Nephron progenitor cell (in vitro differentiated cells): Measurements from ENCODE around the gene WDR48.
A peak's percentile ranks its signal among the peaks of the same experiment; 100 is the strongest.

Experiments
- DNase-seq: peaks from one replicate; pipeline ENCODE4 v3.0.0; 2021
- H3K27ac Mint-ChIP-seq: 2 replicates; pipeline ENCODE4 v1.8.0; 2021; ENCODE audit warnings: mild to moderate bottlenecking, moderate library complexity, mixed read lengths
- H3K27me3 Mint-ChIP-seq: 2 replicates; pipeline ENCODE4 v1.8.0; 2021; ENCODE audit warnings: mild to moderate bottlenecking, low read depth, mixed read lengths; ENCODE audit not compliant: poor library complexity
- H3K36me3 Mint-ChIP-seq: 2 replicates; pipeline ENCODE4 v1.8.0; 2021; ENCODE audit warnings: low read depth, mixed read lengths
- H3K4me1 Mint-ChIP-seq: 2 replicates; pipeline ENCODE4 v1.8.0; 2021; ENCODE audit warnings: mixed read lengths
- H3K4me3 Mint-ChIP-seq: 2 replicates; pipeline ENCODE4 v1.8.0; 2021; ENCODE audit warnings: mild to moderate bottlenecking, moderate library complexity, mixed read lengths
- H3K9me3 Mint-ChIP-seq: 2 replicates; pipeline ENCODE4 v1.8.0; 2021; ENCODE audit warnings: mild to moderate bottlenecking, moderate library complexity, mixed read lengths
- TF ChIP-seq, protein P1 (sequence below): fragments of 200-600 bp; sonication (generic); IDR thresholded peaks from 2 replicates; pipeline ENCODE4 v1.5.0; 2021; ENCODE audit warnings: antibody characterized with exemption

The WDR48 gene

DNA sequence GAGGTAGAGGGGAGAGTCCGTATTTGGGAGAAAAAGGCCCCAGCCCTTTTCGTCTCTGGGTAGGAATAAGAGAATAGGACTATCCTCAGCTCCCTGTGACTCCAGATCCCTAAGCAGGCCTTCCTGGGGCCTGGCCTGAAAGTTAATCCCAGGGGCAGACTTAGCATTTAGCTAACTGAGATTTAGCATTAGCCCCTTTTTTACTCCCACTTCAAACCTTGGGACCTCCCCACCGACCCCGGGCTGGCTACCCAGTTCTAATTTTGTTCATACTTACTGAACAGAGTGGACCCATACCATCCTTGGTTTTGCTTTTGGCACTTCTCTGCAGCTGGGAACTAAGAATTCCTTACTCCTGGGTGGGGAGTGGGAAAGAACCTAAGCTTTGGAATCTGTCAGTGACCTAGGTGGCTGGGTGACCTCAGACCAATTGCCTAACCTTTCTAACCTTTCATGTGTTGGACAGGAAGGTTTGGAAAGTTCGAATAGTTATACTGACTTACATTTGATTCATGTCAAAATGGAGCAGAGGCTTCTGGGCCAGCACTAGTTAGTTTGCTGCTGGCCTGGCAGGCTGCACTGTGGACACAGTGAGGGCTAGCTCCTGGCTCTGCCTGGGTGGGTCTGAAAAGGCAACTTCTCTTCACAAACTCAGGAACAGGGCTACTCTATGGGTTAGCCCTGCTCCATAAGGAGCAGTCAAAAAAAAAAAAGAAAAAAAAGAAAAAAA, 67.3 kb downstream of the WDR48 start:
- DNase-seq = no peak
- H3K27me3 Mint-ChIP-seq = peaks cover 6% of the 10 kb centered on the region
- H3K4me3 Mint-ChIP-seq = no peak overlapping the region
- H3K27ac Mint-ChIP-seq = no peak overlapping the region
- no peaks in the 10 kb centered on the region for H3K9me3 Mint-ChIP-seq
- TF ChIP-seq, protein P1, sequence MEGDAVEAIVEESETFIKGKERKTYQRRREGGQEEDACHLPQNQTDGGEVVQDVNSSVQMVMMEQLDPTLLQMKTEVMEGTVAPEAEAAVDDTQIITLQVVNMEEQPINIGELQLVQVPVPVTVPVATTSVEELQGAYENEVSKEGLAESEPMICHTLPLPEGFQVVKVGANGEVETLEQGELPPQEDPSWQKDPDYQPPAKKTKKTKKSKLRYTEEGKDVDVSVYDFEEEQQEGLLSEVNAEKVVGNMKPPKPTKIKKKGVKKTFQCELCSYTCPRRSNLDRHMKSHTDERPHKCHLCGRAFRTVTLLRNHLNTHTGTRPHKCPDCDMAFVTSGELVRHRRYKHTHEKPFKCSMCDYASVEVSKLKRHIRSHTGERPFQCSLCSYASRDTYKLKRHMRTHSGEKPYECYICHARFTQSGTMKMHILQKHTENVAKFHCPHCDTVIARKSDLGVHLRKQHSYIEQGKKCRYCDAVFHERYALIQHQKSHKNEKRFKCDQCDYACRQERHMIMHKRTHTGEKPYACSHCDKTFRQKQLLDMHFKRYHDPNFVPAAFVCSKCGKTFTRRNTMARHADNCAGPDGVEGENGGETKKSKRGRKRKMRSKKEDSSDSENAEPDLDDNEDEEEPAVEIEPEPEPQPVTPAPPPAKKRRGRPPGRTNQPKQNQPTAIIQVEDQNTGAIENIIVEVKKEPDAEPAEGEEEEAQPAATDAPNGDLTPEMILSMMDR = no peak
- peaks cover 16% of the 10 kb centered on the region for H3K4me1 Mint-ChIP-seq
- H3K36me3 Mint-ChIP-seq = peaks cover 5% of the 10 kb centered on the region

DNA sequence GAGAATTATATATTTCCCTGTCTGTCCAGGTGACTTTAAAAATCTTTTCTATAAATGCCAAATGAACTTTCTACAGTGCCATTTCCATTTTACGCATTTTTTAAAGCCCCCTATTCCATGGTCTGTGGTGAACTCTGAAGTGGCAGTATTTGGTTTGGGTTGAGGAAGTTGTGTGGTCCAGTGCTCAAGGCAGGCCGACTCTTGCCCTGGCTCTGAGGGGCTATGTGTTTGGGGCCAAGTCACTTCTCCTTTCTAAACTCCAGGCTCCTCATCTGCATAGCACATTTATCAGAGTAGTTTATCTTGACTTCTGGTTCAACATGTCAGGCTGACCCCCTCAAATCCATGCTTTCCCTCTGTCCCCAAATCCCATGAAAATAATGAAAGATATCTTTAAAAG, 69.8 kb downstream of the WDR48 start:
- Mint-ChIP-seq H3K4me1 (peaks cover 21% of the 10 kb centered on the region), H3K4me3 (no peak overlapping the region), H3K27ac (no peak overlapping the region), H3K9me3 (no peaks in the 10 kb centered on the region), H3K27me3 (peaks cover 6% of the 10 kb centered on the region), H3K36me3 (peaks cover 5% of the 10 kb centered on the region)
- no peak for DNase-seq
- TF ChIP-seq, protein P1 = no peak

DNA sequence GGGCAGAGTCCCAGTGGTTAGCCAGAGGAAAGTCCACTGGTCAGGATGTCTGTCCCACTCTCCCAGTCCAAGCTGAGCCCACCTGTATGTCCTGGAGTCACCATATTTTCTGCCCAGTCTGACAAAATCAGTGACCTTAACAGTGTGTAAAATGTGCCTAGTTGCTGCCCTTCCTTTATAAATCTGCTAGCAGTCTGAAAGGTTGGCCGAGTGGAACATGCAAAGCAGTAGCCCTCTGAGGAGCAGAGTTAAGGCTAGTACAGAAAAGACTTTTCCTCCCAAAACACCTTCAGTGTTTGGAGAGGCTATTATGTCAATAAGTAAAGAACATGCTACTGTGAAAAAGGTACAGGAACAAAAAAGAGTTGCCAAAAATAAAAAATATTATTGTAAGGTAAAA, 71.0 kb downstream of the WDR48 start:
- H3K9me3 Mint-ChIP-seq = no peaks in the 10 kb centered on the region
- peaks cover 6% of the 10 kb centered on the region for H3K27me3 Mint-ChIP-seq
- H3K4me1 Mint-ChIP-seq = peaks cover 32% of the 10 kb centered on the region
- no peak overlapping the region for H3K27ac Mint-ChIP-seq
- TF ChIP-seq, protein P1 = no peak
- H3K36me3 Mint-ChIP-seq = peaks cover 5% of the 10 kb centered on the region
- H3K4me3 Mint-ChIP-seq = no peak overlapping the region
- no peak for DNase-seq

DNA sequence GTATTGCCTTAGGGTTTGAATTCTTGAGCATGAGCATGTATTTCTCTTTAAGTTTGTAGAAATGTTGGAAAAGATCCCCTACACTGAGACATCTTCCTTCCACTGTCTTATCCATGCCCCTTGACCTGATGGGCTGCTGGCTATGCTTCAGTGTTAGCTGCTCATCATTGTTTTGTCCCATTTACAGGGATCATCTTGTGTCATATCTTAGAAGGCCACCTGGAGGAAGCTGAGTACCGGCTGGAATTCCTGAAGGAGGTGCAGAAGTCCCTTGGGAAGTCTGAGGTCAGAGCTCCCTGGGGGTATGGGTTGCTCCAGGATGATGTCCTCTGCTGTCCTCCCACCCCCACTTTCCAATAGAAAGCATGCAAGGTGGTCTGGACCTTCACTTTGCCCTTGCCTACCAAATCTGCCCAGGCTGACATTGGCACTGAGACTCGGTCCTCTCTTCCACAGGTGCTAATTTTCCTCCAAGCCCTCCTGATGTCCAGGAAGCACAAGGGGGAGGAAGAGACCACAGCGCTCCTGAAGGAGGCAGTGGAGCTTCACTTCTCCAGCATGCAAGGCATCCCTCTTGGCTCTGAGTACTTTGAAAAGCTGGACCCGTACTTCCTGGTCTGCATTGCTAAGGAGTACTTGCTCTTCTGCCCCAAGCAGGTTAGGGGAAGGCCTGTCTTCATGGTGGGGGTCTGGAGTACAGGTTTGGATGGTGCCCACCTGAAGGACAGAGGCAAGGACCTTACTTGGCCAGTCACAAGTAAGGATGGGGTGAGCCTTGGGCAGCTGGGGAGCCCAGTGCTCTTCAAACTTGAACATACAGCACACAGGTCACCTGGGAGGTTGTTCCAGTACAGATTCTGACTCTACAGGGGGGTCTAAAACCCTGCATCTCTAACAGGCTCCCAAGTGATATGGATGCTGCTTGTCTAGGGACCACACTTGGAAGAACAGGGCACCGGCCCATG, 73.3 kb downstream of the WDR48 start:
- Mint-ChIP-seq H3K4me3 (no peak overlapping the region), H3K9me3 (no peaks in the 10 kb centered on the region), H3K36me3 (peaks cover 10% of the 10 kb centered on the region), H3K27ac (no peak overlapping the region), H3K27me3 (peaks cover 6% of the 10 kb centered on the region), H3K4me1 (peaks cover 44% of the 10 kb centered on the region)
- DNase-seq = no peak
- TF ChIP-seq, protein P1 = peak; percentile 7

DNA sequence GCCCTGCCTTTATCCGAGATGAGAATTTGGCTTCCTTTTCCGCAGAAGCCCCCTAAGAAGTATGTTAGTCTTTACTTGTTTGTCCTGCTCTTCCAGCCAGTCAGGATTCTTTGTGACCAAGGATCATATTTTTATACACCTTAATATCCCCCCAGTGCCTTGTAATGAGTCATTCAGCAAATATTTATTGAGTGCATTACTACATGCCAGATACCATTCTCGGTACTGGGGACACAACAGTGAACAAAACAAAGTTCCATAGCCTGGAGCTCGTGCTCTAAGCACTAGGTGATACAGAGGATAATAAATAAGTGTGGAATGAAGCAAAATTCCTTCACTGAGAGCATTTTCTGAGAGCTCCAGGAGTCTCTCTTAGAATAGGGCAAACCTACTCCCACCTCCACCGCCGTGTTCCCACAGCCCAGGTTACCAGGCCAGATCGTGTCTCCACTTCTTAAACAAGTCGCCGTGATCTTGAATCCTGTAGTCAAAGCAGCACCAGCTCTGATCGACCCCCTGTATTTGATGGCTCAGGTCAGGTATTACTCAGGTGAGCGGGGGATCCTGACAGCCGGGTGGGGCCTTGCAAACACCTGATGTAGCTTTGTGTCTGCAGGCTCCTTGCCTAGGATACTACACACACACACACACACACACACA, 74.2 kb downstream of the WDR48 start:
- peaks cover 10% of the 10 kb centered on the region for H3K36me3 Mint-ChIP-seq
- H3K4me3 Mint-ChIP-seq = no peak overlapping the region
- H3K27me3 Mint-ChIP-seq = peaks cover 4% of the 10 kb centered on the region
- no peak for DNase-seq
- no peak overlapping the region for H3K27ac Mint-ChIP-seq
- H3K9me3 Mint-ChIP-seq = no peaks in the 10 kb centered on the region
- TF ChIP-seq, protein P1 = no peak
- H3K4me1 Mint-ChIP-seq = peaks cover 52% of the 10 kb centered on the region
